HG02938 (cell line): Measurements from ENCODE around the gene PEX14.

ENCODE experiments used
- ATAC-seq: cut with Tn5 transposase; IDR thresholded peaks from one replicate; pipeline ENCODE4 v1.9.1; 2021; ENCODE audit warnings: mild to moderate bottlenecking, moderate library complexity; ENCODE audit not compliant: unreplicated experiment

The PEX14 gene

GRCh38 chr1:10642403-10643080 is 167.8 kb downstream of the PEX14 start:
- ATAC-seq: no peak

DNA sequence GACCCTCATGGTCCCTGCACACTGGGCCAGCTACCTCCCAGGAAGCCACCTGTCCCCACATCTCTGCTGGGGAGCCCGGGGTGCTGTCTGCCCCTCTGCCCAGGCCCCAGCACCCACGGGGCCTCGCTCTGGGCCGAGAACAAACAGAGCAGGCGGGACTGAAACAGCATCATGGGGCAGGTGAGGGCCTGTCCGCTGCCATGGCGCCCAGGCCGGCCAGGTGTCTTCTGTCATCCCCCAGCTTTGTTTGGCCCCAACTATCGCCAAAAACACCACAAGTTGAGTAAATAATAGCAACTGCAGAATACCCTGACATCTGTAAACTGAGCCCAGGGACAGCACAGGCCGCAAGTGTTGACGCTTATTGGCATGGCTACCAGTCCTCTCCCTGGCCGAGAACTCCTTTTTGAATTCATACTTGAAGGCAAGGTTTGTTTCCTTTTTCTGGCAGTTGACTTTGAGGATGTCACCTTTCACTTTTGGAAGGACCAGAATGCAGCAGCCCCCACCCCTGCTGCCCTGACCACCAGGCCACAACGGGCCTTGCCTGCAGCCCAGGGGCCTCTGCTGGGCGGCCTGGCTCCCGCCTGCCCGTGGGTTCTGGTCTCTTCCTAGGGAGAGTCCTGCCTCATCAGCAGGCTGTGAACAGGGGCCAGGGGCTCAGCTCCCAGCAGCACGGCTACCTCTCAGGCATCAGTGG is 169.0 kb downstream of the PEX14 start:
- ATAC-seq: no peak

DNA sequence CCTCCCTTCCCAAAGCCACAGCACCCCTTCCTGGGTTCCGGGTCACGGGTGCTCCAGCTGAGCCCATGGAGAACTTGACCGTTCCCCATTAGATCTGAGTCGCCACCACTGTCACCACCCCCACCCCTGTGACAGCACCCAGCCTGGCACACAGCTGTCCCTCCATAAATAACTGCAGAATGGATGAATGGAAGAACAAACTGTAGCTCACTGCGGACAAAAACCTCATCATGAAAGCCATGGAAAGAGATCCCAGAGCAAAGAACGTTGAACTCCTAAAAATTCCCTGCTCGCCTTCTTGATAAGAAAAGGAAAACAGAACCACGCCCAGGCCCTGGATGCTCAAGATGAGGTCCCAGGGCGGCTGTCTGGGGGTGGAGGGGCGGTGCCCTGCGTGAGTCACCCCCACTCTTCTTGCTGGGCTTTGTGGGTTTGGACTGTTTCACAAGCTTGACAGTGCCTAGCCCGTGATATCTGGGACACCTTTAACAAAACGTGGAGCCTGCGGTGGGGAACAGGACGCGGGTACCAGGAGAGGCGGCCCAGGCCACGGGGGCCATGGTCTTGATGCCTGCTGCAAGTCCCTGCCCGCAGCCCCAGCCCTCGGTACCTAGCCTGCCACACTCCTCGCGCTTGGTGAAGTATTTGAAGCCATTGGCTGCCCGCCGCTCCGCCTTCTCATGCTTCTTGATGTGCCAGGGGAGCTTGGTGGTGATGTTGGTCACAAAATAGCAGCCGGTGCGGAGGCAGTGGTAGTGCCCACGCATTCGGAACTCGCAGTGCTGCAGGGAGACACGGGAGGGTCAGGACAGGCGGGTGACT is 169.8 kb downstream of the PEX14 start:
- ATAC-seq: no peak

DNA sequence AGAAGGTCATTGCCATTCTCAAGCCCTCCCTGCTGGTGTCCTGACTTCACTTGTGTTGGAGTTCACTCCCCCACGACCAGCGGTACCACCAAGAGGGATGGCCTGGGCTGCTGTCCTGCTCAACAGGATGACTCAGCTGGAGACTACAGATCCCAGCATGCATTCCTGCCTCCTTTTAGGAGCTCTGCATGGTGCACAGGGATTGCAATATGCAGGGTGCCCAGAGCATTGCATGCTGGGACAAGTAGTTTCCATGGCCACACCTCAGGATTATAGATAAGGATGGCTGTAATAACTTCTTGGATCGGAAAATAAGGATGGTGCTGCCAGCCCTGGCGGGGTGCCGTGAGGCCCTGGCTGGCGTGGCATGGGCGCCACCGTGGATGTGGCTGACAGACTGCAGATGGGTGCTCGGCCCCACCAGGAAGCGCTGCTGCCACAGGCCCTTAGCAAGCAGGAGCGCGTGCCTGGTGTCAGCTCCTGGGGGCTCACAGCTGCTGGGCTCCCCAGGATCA is 171.7 kb downstream of the PEX14 start:
- ATAC-seq: no peak

- no peak for ATAC-seq
Measured at GRCh38 chr1:10647414-10648170, 172.8 kb downstream of the PEX14 start.

GRCh38 chr1:10648689-10649516 is 174.2 kb downstream of the PEX14 start:
- no peak for ATAC-seq

- ATAC-seq: no peak
Measured at GRCh38 chr1:10649517-10650201, 174.9 kb downstream of the PEX14 start.

DNA sequence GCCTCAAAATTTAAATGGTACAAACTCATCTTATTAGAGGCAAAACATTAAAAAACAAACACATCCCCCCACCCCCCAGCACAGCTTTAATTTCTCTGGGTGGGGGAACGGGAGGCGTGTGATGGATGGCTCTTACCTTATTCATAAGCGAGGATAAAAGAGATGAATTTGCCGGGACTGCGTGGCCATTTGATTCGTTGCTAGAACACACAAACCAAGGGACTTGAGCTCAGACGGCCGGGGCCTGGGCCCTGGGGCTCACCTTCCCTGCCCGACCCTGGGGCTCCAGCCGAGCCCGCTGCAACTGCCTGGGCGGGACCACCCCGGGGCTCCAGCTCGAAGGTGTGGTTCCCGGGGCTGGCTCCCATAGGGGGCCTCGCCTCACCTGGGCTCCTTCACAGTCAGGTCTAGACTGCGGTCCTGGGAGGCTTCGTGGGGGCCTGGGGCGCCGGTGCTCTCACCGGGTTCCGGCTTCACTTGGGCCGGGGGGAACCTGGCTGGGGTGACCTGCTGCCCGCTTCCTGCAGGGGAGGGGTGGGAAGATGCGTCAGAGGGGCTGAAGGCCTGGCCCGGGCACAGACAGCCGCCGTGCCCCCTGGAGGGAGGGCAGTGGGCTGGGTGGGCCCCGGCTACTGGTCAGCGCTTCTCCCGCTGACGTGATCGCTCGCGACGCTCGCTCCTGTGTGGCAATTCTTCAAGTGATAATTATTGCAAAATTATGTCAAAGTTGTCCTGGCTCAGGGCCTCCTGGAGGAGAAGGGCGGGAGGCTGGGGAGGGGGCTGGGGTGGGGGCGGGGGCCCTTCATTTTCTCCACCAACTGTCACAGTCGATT is 176.0 kb downstream of the PEX14 start:
- no peak for ATAC-seq

DNA sequence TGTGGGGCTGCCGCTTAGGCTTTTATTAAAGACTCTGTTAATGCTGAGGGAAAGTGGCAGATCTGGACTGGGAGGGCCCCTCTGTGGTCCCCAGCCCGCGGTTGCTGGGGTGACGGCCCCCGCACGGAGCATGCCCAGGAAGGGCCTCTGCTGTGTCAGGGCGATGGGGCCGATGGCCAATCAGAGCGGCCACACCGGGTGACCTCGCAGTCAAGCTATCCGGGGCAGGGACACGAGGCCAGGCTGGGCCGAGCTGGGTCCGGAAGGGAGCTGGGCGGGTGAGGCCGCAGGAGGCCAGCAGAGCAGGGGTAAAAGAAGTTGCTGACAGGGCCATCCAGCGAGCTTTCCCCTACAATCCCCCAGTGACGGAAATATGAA is 176.6 kb downstream of the PEX14 start:
- ATAC-seq: no peak

DNA sequence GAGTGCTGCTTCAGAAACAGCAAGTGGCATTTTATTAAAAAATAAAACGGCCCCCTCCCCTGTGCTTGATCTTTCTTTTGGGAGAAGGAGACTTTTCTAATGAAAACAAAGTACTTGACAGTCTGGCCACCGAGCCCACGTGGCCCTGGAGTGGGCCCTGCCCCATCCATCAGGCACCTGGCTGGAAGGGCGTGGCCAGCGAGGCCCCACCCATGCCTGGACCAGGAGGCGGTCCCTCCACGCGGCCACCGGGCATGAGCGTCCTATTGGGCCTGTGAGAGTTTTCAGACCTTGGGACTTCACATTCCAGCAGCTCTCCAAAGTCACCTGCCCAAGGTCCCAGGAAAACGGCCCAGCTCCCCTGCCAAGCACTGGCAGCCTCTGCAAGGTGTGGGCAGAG is 177.0 kb downstream of the PEX14 start:
- ATAC-seq: no peak

DNA sequence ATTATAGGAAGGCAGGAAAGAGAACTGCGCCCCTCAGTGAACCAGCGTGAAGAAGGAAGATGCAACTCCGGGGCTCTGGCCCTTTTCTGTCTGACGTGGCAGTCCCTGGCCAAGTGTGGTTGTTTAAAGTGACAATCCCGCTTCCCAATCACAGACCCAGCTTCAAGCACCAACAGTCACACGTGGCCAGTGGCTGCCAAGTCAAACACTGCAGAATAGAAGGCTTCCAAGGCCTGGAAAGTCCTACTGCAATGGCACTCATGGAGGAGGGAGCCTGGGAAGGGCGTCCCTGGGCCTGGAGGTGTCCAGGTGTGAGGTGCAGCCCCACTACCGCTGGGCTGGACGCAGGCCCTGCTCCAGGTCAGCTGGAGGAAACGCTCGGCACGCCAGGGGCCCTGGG is 177.9 kb downstream of the PEX14 start:
- no peak for ATAC-seq

- ATAC-seq: no peak
Measured at GRCh38 chr1:10653370-10654125, 178.8 kb downstream of the PEX14 start.

DNA sequence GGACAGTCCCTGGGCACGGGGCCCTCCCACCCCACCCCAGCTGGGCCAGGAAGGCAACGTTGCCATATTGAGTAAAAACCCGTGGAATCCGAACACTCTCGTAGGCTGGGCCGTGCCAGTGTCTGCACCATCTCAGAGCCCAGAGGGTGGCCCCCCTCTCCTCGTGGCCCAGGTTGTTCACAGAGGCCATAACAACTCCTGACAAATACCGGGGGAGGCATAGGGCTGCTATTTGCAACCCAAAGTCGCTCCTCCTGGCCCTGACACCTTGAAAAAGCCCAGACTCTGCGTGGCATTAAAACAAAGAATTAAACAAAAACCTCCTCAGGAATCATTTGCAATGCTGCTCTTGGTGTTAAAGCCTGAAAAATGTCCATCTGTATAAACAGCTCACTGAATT is 180.3 kb downstream of the PEX14 start:
- ATAC-seq: no peak

DNA sequence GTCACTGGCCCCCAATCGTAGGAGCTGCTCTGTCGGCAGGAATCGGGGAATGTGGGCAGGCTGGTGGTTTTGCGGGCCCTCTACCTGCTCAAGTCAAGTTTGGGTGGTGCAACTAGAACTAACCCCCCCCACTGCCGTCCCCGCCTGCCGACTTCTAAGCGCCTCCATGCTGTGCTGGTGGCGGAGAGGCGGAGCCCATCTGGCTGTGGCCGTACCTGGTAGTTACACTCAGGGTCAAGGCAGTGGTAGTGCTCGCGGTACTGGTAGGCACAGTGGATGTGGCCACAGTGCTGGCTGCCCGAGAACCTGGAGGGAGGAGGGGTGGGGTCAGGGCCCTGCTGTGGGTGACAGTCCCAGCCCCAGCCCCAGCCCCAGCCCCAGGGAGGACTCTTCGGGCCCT is 181.7 kb downstream of the PEX14 start:
- no peak for ATAC-seq

DNA sequence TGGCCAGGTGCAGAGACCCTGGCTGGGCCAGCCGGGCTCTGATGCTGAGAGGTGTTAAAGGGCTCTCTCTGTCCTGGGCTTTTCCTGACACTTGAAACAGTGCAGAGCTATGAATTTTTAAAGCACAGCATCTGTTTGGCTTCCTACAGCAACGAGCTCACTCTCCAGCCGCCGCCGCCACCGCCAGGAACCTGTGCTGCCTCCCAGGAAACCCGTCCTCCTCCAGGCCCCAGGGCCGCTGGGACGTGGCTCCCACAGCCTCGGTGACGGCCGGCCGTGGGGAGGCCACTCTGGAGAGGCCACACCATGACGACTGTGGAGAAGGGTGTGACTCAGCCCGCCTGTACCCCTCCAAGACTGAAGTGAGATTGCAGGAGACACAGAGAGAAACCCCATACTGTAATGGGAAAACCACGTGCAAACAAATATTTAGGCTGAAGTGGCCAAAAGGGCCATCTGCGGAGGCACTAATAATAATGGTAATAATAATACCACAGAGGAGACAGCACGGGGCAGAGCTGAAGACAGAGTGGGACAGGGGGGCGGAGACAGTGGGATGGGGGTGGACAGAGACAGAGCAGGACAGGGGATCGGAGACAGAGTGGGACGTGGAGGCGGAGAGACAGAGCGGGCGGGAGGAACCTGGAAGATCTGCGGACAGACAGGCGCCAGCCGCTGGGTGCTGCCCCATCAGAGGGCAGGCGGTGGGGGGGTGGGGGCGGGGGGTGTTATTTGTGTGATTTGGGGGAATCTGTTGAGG is 182.5 kb downstream of the PEX14 start:
- no peak for ATAC-seq

DNA sequence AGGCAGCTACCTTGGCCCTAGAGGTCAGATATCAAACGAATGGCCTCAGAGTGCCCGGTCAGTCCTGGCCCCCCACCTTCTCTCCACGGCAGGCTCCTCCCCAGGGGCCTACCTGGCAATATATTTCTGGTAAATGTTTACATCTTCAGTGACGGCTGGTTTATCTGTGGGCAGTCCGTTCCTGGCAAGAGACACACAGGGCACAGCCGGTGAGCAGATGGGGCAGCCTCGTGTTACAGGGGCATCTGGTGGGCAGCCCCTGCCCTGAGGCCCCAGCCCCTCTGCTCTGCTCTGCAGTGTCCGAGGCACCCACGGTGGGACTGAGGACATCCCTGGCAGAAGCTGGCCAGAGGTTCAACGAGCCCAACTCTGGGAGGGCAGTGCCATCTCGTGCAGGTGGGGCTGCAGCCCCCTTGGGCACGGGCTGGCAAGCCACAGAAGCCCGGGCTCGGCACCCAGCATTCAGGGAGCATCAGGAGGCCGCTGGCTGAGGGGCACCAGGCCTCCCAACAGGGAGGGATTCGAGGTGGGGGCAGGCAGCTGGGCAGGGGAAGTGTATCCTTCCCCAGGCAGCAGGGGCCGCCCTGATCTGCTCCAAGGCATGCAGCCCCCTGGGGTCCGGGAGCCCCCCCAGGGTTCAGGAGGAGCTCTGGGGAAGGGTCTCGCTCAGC is 183.8 kb downstream of the PEX14 start:
- no peak for ATAC-seq

- ATAC-seq: no peak
Measured at GRCh38 chr1:10659218-10659617, 184.5 kb downstream of the PEX14 start.
